ENCODE results near the gene SERPINB6. TPM values are rescaled to one million over a fixed set of nuclear protein-coding genes. Genes with fewer than 3 reads are reported as not detected.
"Not testable (repeated sequence)": the region's sequence is repeated elsewhere in the genome, so short reads cannot be mapped to it uniquely, and the experiment has no call there.

SERPINB6 gene
- total RNA-seq, 1 donor from 2014 or later, result 14.0 TPM

DNA sequence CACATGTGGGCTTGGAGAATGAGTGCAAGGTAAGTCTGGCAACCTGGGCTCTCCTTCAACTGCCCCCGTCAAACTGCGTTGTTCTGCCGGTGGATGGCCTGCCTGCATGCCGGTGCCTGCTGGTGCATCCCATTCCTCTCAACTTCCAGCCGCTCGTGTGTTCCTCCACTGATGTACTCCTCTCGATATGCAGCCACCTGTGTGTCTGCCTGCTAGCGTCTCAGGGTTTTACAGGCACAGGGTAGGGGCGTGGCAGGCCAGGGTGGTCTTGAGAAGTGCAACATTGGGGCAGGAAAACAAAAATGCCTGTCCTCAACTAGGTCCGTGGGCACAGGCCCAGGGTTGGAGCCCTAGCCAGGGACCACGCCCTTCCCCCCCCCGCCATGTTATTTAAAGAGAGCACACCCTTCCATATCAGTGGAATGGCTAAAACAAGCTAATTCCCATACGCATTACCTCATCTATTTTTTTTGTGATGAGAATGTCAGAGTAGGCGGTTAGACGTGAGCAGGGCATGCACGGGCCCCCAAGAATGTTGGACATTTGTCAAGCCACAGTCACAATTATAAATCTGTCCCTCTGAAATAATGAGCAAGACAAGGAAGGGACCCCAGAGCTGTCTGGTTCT is 33.2 kb downstream of the SERPINB6 start:
- H3K4me3 Mint-ChIP-seq (ENCODE audit: unreplicated experiment), result no peak overlapping the region
- DNase-seq, result no peak
- no peaks in the 10 kb centered on the region for H3K4me1 Mint-ChIP-seq (ENCODE audit: low read depth, unreplicated experiment)
- peaks cover 3% of the 10 kb centered on the region for H3K9me3 Mint-ChIP-seq (ENCODE audit: unreplicated experiment)
- no peak overlapping the region for H3K27ac Mint-ChIP-seq (ENCODE audit: unreplicated experiment)
- no peaks in the 10 kb centered on the region for H3K27me3 Mint-ChIP-seq (ENCODE audit: unreplicated experiment)
- H3K36me3 Mint-ChIP-seq (ENCODE audit: unreplicated experiment), result no peaks in the 10 kb centered on the region
- TF ChIP-seq, protein P1, sequence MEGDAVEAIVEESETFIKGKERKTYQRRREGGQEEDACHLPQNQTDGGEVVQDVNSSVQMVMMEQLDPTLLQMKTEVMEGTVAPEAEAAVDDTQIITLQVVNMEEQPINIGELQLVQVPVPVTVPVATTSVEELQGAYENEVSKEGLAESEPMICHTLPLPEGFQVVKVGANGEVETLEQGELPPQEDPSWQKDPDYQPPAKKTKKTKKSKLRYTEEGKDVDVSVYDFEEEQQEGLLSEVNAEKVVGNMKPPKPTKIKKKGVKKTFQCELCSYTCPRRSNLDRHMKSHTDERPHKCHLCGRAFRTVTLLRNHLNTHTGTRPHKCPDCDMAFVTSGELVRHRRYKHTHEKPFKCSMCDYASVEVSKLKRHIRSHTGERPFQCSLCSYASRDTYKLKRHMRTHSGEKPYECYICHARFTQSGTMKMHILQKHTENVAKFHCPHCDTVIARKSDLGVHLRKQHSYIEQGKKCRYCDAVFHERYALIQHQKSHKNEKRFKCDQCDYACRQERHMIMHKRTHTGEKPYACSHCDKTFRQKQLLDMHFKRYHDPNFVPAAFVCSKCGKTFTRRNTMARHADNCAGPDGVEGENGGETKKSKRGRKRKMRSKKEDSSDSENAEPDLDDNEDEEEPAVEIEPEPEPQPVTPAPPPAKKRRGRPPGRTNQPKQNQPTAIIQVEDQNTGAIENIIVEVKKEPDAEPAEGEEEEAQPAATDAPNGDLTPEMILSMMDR (IDR thresholded peaks at IDR 0.05; ENCODE audit: partially characterized antibody, unreplicated experiment), result no peak

DNA sequence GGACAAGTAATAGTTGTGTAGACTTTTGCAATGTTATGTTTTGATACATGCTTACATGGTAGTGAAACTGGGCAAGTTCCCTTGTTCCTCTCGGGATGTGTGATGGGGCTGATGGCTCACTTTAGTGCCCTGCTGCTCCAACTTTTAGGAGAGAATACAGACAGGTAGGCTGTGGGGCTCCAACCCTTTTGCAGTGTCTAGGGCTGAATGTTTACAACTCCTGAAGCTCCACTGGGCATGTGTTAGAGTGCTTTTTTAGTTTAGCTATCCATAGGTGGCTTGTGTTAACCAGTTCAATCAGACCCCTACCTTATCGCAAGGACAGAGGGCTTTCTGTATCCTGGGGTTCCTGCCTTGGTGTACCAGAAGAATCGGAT is 33.8 kb downstream of the SERPINB6 start:
- no peaks in the 10 kb centered on the region for H3K36me3 Mint-ChIP-seq (ENCODE audit: unreplicated experiment)
- TF ChIP-seq, protein P1 (IDR thresholded peaks at IDR 0.05; ENCODE audit: partially characterized antibody, unreplicated experiment), result no peak
- no peak for DNase-seq
- peaks cover 3% of the 10 kb centered on the region for H3K9me3 Mint-ChIP-seq (ENCODE audit: unreplicated experiment)
- no peak overlapping the region for H3K4me3 Mint-ChIP-seq (ENCODE audit: unreplicated experiment)
- no peak overlapping the region for H3K27ac Mint-ChIP-seq (ENCODE audit: unreplicated experiment)
- no peaks in the 10 kb centered on the region for H3K27me3 Mint-ChIP-seq (ENCODE audit: unreplicated experiment)
- no peaks in the 10 kb centered on the region for H3K4me1 Mint-ChIP-seq (ENCODE audit: low read depth, unreplicated experiment)

DNA sequence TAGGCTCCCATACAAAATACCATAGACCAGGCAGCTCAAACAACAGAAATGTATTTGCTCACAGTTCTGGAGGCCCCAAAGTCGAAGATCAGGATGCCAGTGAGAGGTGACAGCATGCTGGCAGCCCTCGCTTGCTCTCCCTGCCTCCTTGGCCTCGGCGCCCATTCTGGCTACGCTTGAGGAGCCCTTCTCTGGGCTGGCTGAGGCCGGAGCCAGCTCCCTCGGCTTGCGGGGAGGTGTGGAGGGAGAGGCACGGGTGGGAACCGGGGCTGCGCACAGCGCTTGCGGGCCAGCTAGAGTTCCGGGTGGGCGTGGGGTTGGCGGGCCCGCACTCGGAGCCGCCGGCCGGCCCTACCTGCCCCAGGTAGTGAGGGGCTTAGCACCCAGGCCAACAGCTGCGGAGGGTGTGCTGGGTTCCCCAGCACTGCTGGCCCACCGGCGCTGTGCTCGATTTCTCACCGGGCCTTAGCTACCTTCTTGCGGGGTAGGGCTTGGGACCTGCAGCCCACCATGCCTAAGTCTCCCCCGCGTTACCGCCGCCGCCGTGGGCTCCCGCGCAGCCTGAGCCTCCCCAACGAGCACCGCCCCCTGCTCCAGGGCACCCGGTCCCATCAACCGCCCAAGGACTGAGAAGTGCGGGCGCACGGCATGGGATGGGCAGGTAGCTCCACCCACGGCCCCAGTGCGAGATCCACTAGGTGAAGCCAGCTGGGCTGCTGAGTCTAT is 35.6 kb downstream of the SERPINB6 start:
- Mint-ChIP-seq H3K4me1 (ENCODE audit: low read depth, unreplicated experiment) (peaks cover 9% of the 10 kb centered on the region), H3K9me3 (ENCODE audit: unreplicated experiment) (peaks cover 3% of the 10 kb centered on the region), H3K27me3 (ENCODE audit: unreplicated experiment) (no peaks in the 10 kb centered on the region), H3K36me3 (ENCODE audit: unreplicated experiment) (no peaks in the 10 kb centered on the region), H3K27ac (ENCODE audit: unreplicated experiment) (no peak overlapping the region), H3K4me3 (ENCODE audit: unreplicated experiment) (no peak overlapping the region)
- no peak for DNase-seq
- TF ChIP-seq, protein P1 (IDR thresholded peaks at IDR 0.05; ENCODE audit: partially characterized antibody, unreplicated experiment), result no peak

DNA sequence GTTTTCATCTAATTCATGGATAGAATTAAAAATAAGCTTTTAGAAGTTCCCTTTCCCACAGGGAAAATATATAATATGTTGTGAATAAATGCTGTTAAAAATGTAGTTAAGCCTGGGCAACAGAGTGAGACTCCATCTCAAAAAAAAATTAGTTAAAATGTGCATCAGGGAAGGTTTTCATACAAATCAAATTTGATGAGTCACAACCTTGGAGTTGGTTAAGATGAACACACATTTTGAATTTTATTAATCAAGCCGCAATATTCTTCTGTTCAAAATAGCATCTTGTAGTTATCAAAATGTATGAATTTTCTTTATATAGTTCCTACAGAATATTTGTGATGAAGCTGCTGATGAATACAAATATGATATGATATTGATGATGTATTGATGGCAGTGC is 37.3 kb downstream of the SERPINB6 start:
- H3K9me3 Mint-ChIP-seq (ENCODE audit: unreplicated experiment), result peaks cover 3% of the 10 kb centered on the region
- H3K4me3 Mint-ChIP-seq (ENCODE audit: unreplicated experiment), result no peak overlapping the region
- DNase-seq, result no peak
- TF ChIP-seq, protein P1 (IDR thresholded peaks at IDR 0.05; ENCODE audit: partially characterized antibody, unreplicated experiment), result no peak
- H3K27me3 Mint-ChIP-seq (ENCODE audit: unreplicated experiment), result no peaks in the 10 kb centered on the region
- H3K4me1 Mint-ChIP-seq (ENCODE audit: low read depth, unreplicated experiment), result peaks cover 9% of the 10 kb centered on the region
- no peak overlapping the region for H3K27ac Mint-ChIP-seq (ENCODE audit: unreplicated experiment)
- no peaks in the 10 kb centered on the region for H3K36me3 Mint-ChIP-seq (ENCODE audit: unreplicated experiment)

DNA sequence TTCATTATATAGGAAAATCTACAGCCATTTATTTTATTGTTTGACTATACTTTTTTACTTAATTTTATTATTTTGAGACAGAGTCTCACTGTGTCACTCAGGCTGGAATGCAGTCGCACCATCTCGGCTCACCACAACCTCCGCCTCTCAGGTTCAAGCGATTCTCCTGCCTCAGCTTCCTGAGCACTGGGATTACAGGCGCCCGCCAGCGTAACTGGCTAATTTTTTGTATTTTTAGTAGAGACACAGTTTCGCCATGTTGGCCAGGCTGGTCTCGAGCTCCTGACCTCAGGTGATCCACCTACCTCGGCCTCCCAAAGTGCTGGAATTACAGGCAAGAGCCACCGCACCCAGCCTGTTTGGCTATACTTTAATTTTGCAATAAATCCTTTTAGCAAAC is 38.5 kb downstream of the SERPINB6 start:
- H3K4me1 Mint-ChIP-seq (ENCODE audit: low read depth, unreplicated experiment); H3K27me3 Mint-ChIP-seq (ENCODE audit: unreplicated experiment); H3K36me3 Mint-ChIP-seq (ENCODE audit: unreplicated experiment); H3K4me3 Mint-ChIP-seq (ENCODE audit: unreplicated experiment); H3K27ac Mint-ChIP-seq (ENCODE audit: unreplicated experiment); DNase-seq; H3K9me3 Mint-ChIP-seq (ENCODE audit: unreplicated experiment): not testable (repeated sequence)

Measured in glutamatergic neuron (in vitro differentiated cells).